Astrocyte (in vitro differentiated cells and primary cell): ENCODE results near the gene TMEM18. TPM values are rescaled to one million over a fixed set of nuclear protein-coding genes. Genes with fewer than 3 reads are reported as not detected.
A peak's percentile ranks its signal among the peaks of the same experiment; 100 is the strongest.

Experiments
- DNase-seq: peaks from one replicate; pipeline ENCODE4 v3.0.0-alpha.2; 2010; ENCODE audit warnings: low read depth
- FAIRE-seq: peaks from 2 replicates; lab custom pipeline; 2011; peaks lifted over from hg19 to GRCh38; lab: Jason Lieb, UNC
- H2AFZ ChIP-seq: 2 replicates; pipeline ENCODE4 v1.6.0; 2012; ENCODE audit warnings: low read depth, low read length, inconsistent platforms
- H3K27ac ChIP-seq: 2 replicates; pipeline ENCODE4 v1.5.1; 2011; ENCODE audit warnings: low read depth, low read length, inconsistent platforms
- H3K27me3 ChIP-seq: 2 replicates; pipeline ENCODE4 v1.6.0; 2011; ENCODE audit warnings: low read length, inconsistent platforms; ENCODE audit not compliant: insufficient read depth
- H3K36me3 ChIP-seq: 2 replicates; pipeline ENCODE4 v1.5.1; 2011; ENCODE audit warnings: low read length, inconsistent platforms; ENCODE audit not compliant: insufficient read depth
- H3K4me1 ChIP-seq: 2 replicates; pipeline ENCODE4 v1.5.1; 2011; ENCODE audit warnings: low read length, inconsistent platforms; ENCODE audit not compliant: insufficient read depth
- H3K4me2 ChIP-seq: 2 replicates; pipeline ENCODE4 v1.6.0; 2012; ENCODE audit warnings: low read length, inconsistent platforms
- H3K4me3 ChIP-seq: 2 replicates; pipeline ENCODE4 v1.5.1; 2011; ENCODE audit warnings: low read depth, mild to moderate bottlenecking, low read length, inconsistent platforms; ENCODE audit not compliant: insufficient read depth
- H3K79me2 ChIP-seq: 2 replicates; pipeline ENCODE4 v1.6.0; 2012; ENCODE audit warnings: mild to moderate bottlenecking, low read length, inconsistent platforms; ENCODE audit not compliant: insufficient read depth
- H3K9ac ChIP-seq: 2 replicates; pipeline ENCODE4 v1.6.0; 2012; ENCODE audit warnings: mild to moderate bottlenecking, low read length, inconsistent platforms
- H3K9me3 ChIP-seq: 2 replicates; pipeline ENCODE4 v1.5.1; 2012; ENCODE audit warnings: low read depth, mild to moderate bottlenecking, low read length, inconsistent platforms; ENCODE audit not compliant: insufficient read depth
- H4K20me1 ChIP-seq: 2 replicates; pipeline ENCODE4 v1.6.0; 2012; ENCODE audit warnings: low read length, inconsistent platforms; ENCODE audit not compliant: insufficient read depth
- H3K27ac Mint-ChIP-seq: one replicate; pipeline ENCODE4 v1.8.0; 2021; ENCODE audit warnings: mild to moderate bottlenecking, mixed read lengths; ENCODE audit not compliant: unreplicated experiment
- H3K27me3 Mint-ChIP-seq: one replicate; pipeline ENCODE4 v1.8.0; 2021; ENCODE audit warnings: low read depth, mixed read lengths; ENCODE audit not compliant: unreplicated experiment
- H3K36me3 Mint-ChIP-seq: one replicate; pipeline ENCODE4 v1.8.0; 2021; ENCODE audit warnings: low read depth, mixed read lengths; ENCODE audit not compliant: unreplicated experiment
- H3K4me1 Mint-ChIP-seq: one replicate; pipeline ENCODE4 v1.8.0; 2021; ENCODE audit warnings: low read depth, mixed read lengths; ENCODE audit not compliant: unreplicated experiment
- H3K4me3 Mint-ChIP-seq: one replicate; pipeline ENCODE4 v1.8.0; 2021; ENCODE audit warnings: mild to moderate bottlenecking, moderate library complexity, mixed read lengths; ENCODE audit not compliant: unreplicated experiment
- H3K9me3 Mint-ChIP-seq: one replicate; pipeline ENCODE4 v1.8.0; 2021; ENCODE audit warnings: mild to moderate bottlenecking, mixed read lengths; ENCODE audit not compliant: unreplicated experiment
- CTCF ChIP-seq: IDR thresholded peaks from 2 replicates; pipeline ENCODE4 v1.5.1; 2011; ENCODE audit warnings: low read depth, mild to moderate bottlenecking, inconsistent platforms, low read length, moderate library complexity; ENCODE audit not compliant: insufficient read depth
- EZH2 ChIP-seq: IDR thresholded peaks from 2 replicates; pipeline ENCODE4 v1.6.1; 2012; ENCODE audit warnings: mild to moderate bottlenecking, low read length, inconsistent platforms; ENCODE audit not compliant: insufficient read depth
- total RNA-seq: library from RNA; stranded (reverse); gene quantifications from 2 replicates; pipeline ENCODE4 v1.2.1, GENCODE V29; 2021

TMEM18 gene
- total RNA-seq, 1 donor from 2014 or later: 16.8 TPM

- H3K36me3 ChIP-seq: no peaks in the 10 kb centered on the region
- H3K4me3 Mint-ChIP-seq: no peak overlapping the region
- H4K20me1 ChIP-seq: no peaks in the 10 kb centered on the region
- TF ChIP-seq EZH2: no peak
- no peak for TF ChIP-seq CTCF
- no peak overlapping the region for H3K9ac ChIP-seq
- no peak overlapping the region for H3K27ac Mint-ChIP-seq
- no peak overlapping the region for H3K4me2 ChIP-seq
- H3K79me2 ChIP-seq: no peaks in the 10 kb centered on the region
- H3K9me3 ChIP-seq: no peaks in the 10 kb centered on the region
- FAIRE-seq (no peak), DNase-seq (peak; percentile 8)
- H2AFZ ChIP-seq: no peak overlapping the region
- no peaks in the 10 kb centered on the region for H3K9me3 Mint-ChIP-seq
- no peak overlapping the region for H3K27ac ChIP-seq
- H3K27me3 ChIP-seq: peaks cover 6% of the 10 kb centered on the region
- no peaks in the 10 kb centered on the region for H3K4me1 Mint-ChIP-seq
- peaks cover 11% of the 10 kb centered on the region for H3K27me3 Mint-ChIP-seq
- no peak overlapping the region for H3K4me3 ChIP-seq
- no peaks in the 10 kb centered on the region for H3K4me1 ChIP-seq
- no peaks in the 10 kb centered on the region for H3K36me3 Mint-ChIP-seq
These were observed 21.6 kb downstream of the TMEM18 start for GRCh38 chr2:655626-656025.

- Histone ChIP-seq H3K4me2 (no peak overlapping the region), H2AFZ (no peak overlapping the region), H3K9ac (no peak overlapping the region), H3K27me3 (peaks cover 3% of the 10 kb centered on the region), H3K4me1 (no peaks in the 10 kb centered on the region), H4K20me1 (no peaks in the 10 kb centered on the region), H3K79me2 (no peaks in the 10 kb centered on the region), H3K9me3 (peaks cover under 1% of the 10 kb centered on the region), H3K27ac (no peak overlapping the region), H3K36me3 (no peaks in the 10 kb centered on the region), H3K4me3 (no peak overlapping the region)
- FAIRE-seq (no peak), DNase-seq (no peak)
- Mint-ChIP-seq H3K36me3 (no peaks in the 10 kb centered on the region), H3K27ac (no peak overlapping the region), H3K4me3 (no peak overlapping the region), H3K4me1 (no peaks in the 10 kb centered on the region), H3K9me3 (no peaks in the 10 kb centered on the region), H3K27me3 (peaks cover 13% of the 10 kb centered on the region)
- TF ChIP-seq EZH2 (no peak), CTCF (no peak)
These were observed 22.3 kb downstream of the TMEM18 start for GRCh38 chr2:654896-655295.

DNA sequence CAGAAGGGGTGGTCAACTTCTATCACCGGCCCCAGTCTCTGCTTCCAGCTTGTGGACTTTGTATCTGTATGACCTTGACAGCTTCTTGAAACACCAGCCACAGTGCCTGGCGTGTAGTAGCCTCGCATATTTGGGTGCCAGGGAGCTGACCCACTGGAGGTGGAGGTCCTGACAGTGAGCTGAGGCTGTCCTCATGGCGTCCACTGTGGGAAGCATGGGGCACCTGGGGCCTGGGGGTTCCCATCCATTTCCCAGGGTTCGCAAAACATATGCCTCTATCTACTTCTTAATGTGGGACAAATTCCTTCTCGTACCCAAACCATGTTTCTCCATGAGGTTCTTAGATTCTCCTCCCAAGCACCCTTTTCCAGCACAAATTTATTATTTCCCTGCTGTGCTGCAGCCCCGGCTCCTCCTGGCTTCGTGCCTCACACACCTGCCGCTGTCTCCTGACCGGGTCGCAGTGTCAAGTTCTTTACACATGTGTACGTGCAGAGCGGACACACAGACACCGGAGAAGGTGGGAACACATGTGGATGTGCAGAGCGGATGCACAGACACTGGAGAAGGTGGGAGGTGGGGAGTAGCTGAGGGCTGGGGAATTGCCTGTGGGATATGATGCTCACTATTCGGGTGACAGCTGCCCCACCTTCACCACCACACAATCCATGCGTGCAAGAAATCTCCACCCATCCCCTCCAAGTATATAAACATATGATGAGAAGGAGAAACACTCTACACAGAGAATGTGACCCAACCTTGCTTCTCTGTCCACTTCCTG, 23.4 kb downstream of the TMEM18 start:
- Histone ChIP-seq H3K36me3 (no peaks in the 10 kb centered on the region), H2AFZ (no peak overlapping the region), H3K4me3 (no peak overlapping the region), H3K27me3 (peaks cover 3% of the 10 kb centered on the region), H3K9me3 (peaks cover 3% of the 10 kb centered on the region), H3K4me1 (no peaks in the 10 kb centered on the region), H3K27ac (no peak overlapping the region), H3K4me2 (no peak overlapping the region), H3K9ac (no peak overlapping the region), H4K20me1 (no peaks in the 10 kb centered on the region), H3K79me2 (no peaks in the 10 kb centered on the region)
- Mint-ChIP-seq H3K36me3 (no peaks in the 10 kb centered on the region), H3K4me3 (no peak overlapping the region), H3K27ac (no peak overlapping the region), H3K27me3 (peaks cover 19% of the 10 kb centered on the region), H3K4me1 (no peaks in the 10 kb centered on the region), H3K9me3 (no peaks in the 10 kb centered on the region)
- no peak for TF ChIP-seq EZH2
- no peak for TF ChIP-seq CTCF
- FAIRE-seq (no peak), DNase-seq (no peak)
